Measurements from ENCODE around the gene LNPK. TPM values are rescaled to one million over a fixed set of nuclear protein-coding genes. Genes with fewer than 3 reads are reported as not detected.

LNPK gene
- polyA plus RNA-seq, 1 donor (not counting 4 experiments of a cell fraction or from before 2014, with no cell fraction given) = 32.1 TPM

- H2AFZ ChIP-seq (ENCODE audit: control insufficient read depth, low read length) = no peak overlapping the region
- no peak overlapping the region for H3K9ac ChIP-seq (ENCODE audit: control insufficient read depth, extremely low read depth, insufficient read depth, low read length)
- dilution Hi-C loops (cut with MboI; ENCODE audit: extremely low pct_ligation_motif_present, low sequenced_read_pairs) = no loop called here
- no peaks in the 10 kb centered on the region for H3K36me3 ChIP-seq (ENCODE audit: control insufficient read depth in 2 of 2, extremely low read depth in 1 of 2, insufficient read depth in 2 of 2, low read length in 2 of 2)
- no peak for FAIRE-seq
- H3K4me2 ChIP-seq (ENCODE audit: control insufficient read depth, extremely low read depth, insufficient read depth, low read depth, low read length) = no peak overlapping the region
- H3K79me2 ChIP-seq (ENCODE audit: control insufficient read depth, insufficient read depth, low read length) = no peaks in the 10 kb centered on the region
- no peaks in the 10 kb centered on the region for H4K20me1 ChIP-seq (ENCODE audit: control insufficient read depth, extremely low read depth, insufficient read depth, low read length)
- peaks cover 6% of the 10 kb centered on the region for H3K27me3 ChIP-seq (ENCODE audit: control insufficient read depth, extremely low read depth, insufficient read depth, low read length)
- no peak for TF ChIP-seq EZH2 (IDR thresholded peaks at IDR 0.05; ENCODE audit: low read length)
- TF ChIP-seq CTCF (optimal IDR thresholded peaks at IDR 0.05 in 1 of 3, IDR thresholded peaks at IDR 0.05 in 1 of 3, conservative IDR thresholded peaks at IDR 0.05 in 1 of 3; ENCODE audit: extremely low read depth in 1 of 3, insufficient read depth in 2 of 3, low read length in 3 of 3) = no peak
- DNase-seq (ENCODE audit: low read depth, low spot score) = no peak
- H3K9me3 ChIP-seq (ENCODE audit: control insufficient read depth, low read depth, low read length) = no peaks in the 10 kb centered on the region
- no peak overlapping the region for H3K27ac ChIP-seq (ENCODE audit: control insufficient read depth, insufficient read depth, low read length)
- H3K4me3 ChIP-seq (ENCODE audit: control insufficient read depth in 2 of 3, extremely low read depth in 1 of 3, insufficient read depth in 2 of 3, low read depth in 1 of 3, low read length in 3 of 3) = no peak overlapping the region
- H3K4me1 ChIP-seq (ENCODE audit: control insufficient read depth, extremely low read depth, insufficient read depth, low read length) = no peaks in the 10 kb centered on the region
- no peaks in the 10 kb centered on the region for H3K9me1 ChIP-seq (ENCODE audit: control insufficient read depth, extremely low read depth, insufficient read depth, low read length)
These were observed 25.7 kb upstream of the LNPK start for GRCh38 chr2:176027806-176028205.

- DNase-seq (ENCODE audit: low read depth, low spot score) (no peak), FAIRE-seq (no peak)
- Histone ChIP-seq H3K9me3 (ENCODE audit: control insufficient read depth, low read depth, low read length) (no peaks in the 10 kb centered on the region), H3K79me2 (ENCODE audit: control insufficient read depth, insufficient read depth, low read length) (no peaks in the 10 kb centered on the region), H3K36me3 (ENCODE audit: control insufficient read depth in 2 of 2, extremely low read depth in 1 of 2, insufficient read depth in 2 of 2, low read length in 2 of 2) (no peaks in the 10 kb centered on the region), H3K9me1 (ENCODE audit: control insufficient read depth, extremely low read depth, insufficient read depth, low read length) (no peaks in the 10 kb centered on the region), H3K4me3 (ENCODE audit: control insufficient read depth in 2 of 3, extremely low read depth in 1 of 3, insufficient read depth in 2 of 3, low read depth in 1 of 3, low read length in 3 of 3) (no peak overlapping the region), H2AFZ (ENCODE audit: control insufficient read depth, low read length) (no peak overlapping the region), H3K4me1 (ENCODE audit: control insufficient read depth, extremely low read depth, insufficient read depth, low read length) (no peaks in the 10 kb centered on the region), H3K27me3 (ENCODE audit: control insufficient read depth, extremely low read depth, insufficient read depth, low read length) (peaks cover 6% of the 10 kb centered on the region), H3K9ac (ENCODE audit: control insufficient read depth, extremely low read depth, insufficient read depth, low read length) (no peak overlapping the region), H4K20me1 (ENCODE audit: control insufficient read depth, extremely low read depth, insufficient read depth, low read length) (no peaks in the 10 kb centered on the region), H3K27ac (ENCODE audit: control insufficient read depth, insufficient read depth, low read length) (no peak overlapping the region), H3K4me2 (ENCODE audit: control insufficient read depth, extremely low read depth, insufficient read depth, low read depth, low read length) (no peak overlapping the region)
- TF ChIP-seq CTCF (optimal IDR thresholded peaks at IDR 0.05 in 1 of 3, IDR thresholded peaks at IDR 0.05 in 1 of 3, conservative IDR thresholded peaks at IDR 0.05 in 1 of 3; ENCODE audit: extremely low read depth in 1 of 3, insufficient read depth in 2 of 3, low read length in 3 of 3) (no peak), EZH2 (IDR thresholded peaks at IDR 0.05; ENCODE audit: low read length) (no peak)
- dilution Hi-C loops (cut with MboI; ENCODE audit: extremely low pct_ligation_motif_present, low sequenced_read_pairs) = no loop called here
These were observed 23.9 kb upstream of the LNPK start for GRCh38 chr2:176025932-176026331.

All from keratinocyte (primary cell).